IPS-20b (cell line): ENCODE data around the gene HIPK2.

Source experiments
- H3K27ac ChIP-seq: one replicate; pipeline ENCODE4 v1.5.1; 2013; ENCODE audit warnings: low read length
- H3K27me3 ChIP-seq: 2 replicates; pipeline ENCODE4 v1.6.1; 2013; ENCODE audit warnings: mild to moderate bottlenecking, low read length, inconsistent platforms; ENCODE audit not compliant: insufficient read depth
- H3K36me3 ChIP-seq: 2 replicates; pipeline ENCODE4 v1.6.1; 2013; ENCODE audit warnings: low read depth, mild to moderate bottlenecking, inconsistent platforms, low read length, moderate library complexity; ENCODE audit not compliant: insufficient read depth
- H3K4me1 ChIP-seq: 2 replicates; pipeline ENCODE4 v1.6.1; 2013; ENCODE audit warnings: mild to moderate bottlenecking, control low read depth, inconsistent platforms, low read length, moderate library complexity; ENCODE audit not compliant: insufficient read depth
- H3K4me3 ChIP-seq: 2 replicates; pipeline ENCODE4 v1.5.1; 2013; ENCODE audit warnings: mild to moderate bottlenecking, low read length, inconsistent platforms
- H3K9ac ChIP-seq: 2 replicates; pipeline ENCODE4 v1.6.1; 2013; ENCODE audit warnings: low read depth, mild to moderate bottlenecking, inconsistent platforms, low read length, moderate library complexity
- H3K9me3 ChIP-seq: 2 replicates; pipeline ENCODE4 v1.6.1; 2013; ENCODE audit warnings: mild to moderate bottlenecking, low read depth, low read length, inconsistent platforms; ENCODE audit not compliant: insufficient read depth

HIPK2 gene

GRCh38 chr7:139730746-139731612 is 46.8 kb downstream of the HIPK2 start:
- H3K9me3 ChIP-seq: no peaks in the 10 kb centered on the region
- H3K36me3 ChIP-seq: no peaks in the 10 kb centered on the region
- no peak overlapping the region for H3K9ac ChIP-seq
- no peak overlapping the region for H3K4me3 ChIP-seq
- no peak overlapping the region for H3K27ac ChIP-seq
- H3K4me1 ChIP-seq: peaks cover 4% of the 10 kb centered on the region
- no peaks in the 10 kb centered on the region for H3K27me3 ChIP-seq

DNA sequence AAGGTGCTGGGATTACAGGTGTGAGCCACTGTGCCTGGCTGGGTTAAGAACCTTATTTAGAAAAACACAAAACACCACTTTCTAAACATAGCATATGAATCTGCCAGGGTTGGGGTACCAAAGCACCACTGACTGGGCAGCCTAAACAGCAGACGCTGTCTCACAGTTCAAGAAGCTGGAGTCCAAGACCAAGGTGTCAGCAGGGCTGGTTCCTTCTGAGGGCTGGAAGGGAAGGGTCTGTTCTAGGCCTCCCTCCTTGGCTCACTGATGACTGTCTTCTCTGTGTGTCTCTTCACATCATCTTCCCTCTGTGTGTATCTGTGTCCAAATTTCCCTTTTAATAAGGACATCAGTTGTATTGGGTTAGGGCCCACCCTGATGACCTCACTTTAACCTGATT is 49.6 kb downstream of the HIPK2 start:
- no peak overlapping the region for H3K9ac ChIP-seq
- H3K27me3 ChIP-seq: no peaks in the 10 kb centered on the region
- no peak overlapping the region for H3K27ac ChIP-seq
- H3K4me1 ChIP-seq: peaks cover 9% of the 10 kb centered on the region
- H3K4me3 ChIP-seq: no peak overlapping the region
- H3K36me3 ChIP-seq: no peaks in the 10 kb centered on the region
- H3K9me3 ChIP-seq: no peaks in the 10 kb centered on the region

GRCh38 chr7:139727151-139727705 is 50.6 kb downstream of the HIPK2 start:
- no peak overlapping the region for H3K4me3 ChIP-seq
- H3K4me1 ChIP-seq: peaks cover 9% of the 10 kb centered on the region
- H3K36me3 ChIP-seq: no peaks in the 10 kb centered on the region
- no peaks in the 10 kb centered on the region for H3K9me3 ChIP-seq
- H3K9ac ChIP-seq: no peak overlapping the region
- no peak overlapping the region for H3K27ac ChIP-seq
- H3K27me3 ChIP-seq: no peaks in the 10 kb centered on the region

GRCh38 chr7:139726485-139726869 is 51.3 kb downstream of the HIPK2 start:
- Histone ChIP-seq H3K27me3 (no peaks in the 10 kb centered on the region), H3K27ac (no peak overlapping the region), H3K36me3 (no peaks in the 10 kb centered on the region), H3K9ac (no peak overlapping the region), H3K4me3 (no peak overlapping the region), H3K9me3 (no peaks in the 10 kb centered on the region), H3K4me1 (peaks cover 5% of the 10 kb centered on the region; the same call in 1 of the 2 replicates)

DNA sequence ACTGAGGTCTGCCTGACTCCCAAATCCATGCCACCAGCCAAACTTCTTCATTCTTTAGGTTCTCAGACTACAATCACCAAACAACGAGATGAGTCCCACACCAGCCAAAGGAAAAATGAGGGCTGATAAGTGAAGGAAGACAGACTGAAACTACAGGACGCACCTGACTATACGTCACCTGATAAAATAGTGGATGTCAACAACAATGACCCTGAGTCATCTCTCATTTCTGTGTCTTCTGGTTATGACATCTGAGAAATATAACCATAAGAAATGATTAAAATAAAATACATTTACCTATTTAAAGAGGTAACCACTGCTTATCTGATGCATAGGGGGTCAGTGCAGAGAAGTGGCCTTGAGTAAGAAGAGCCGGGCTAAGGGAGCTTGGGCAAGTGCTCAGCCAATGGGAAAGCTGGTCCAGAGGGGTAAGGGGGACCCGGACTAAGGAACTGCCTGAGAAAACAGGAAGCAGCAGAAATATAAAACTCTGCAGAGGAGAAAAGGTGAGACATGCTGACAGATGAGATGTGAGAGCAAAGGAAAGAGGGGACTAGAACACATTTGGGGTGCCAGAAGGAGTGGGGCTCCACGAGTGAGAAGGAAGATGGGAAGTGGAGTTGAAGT is 51.8 kb downstream of the HIPK2 start:
- Histone ChIP-seq H3K9ac (no peak overlapping the region), H3K27me3 (no peaks in the 10 kb centered on the region), H3K4me3 (no peak overlapping the region), H3K9me3 (no peaks in the 10 kb centered on the region), H3K4me1 (peaks cover 5% of the 10 kb centered on the region; the same call in 1 of the 2 replicates), H3K27ac (no peak overlapping the region), H3K36me3 (no peaks in the 10 kb centered on the region)

DNA sequence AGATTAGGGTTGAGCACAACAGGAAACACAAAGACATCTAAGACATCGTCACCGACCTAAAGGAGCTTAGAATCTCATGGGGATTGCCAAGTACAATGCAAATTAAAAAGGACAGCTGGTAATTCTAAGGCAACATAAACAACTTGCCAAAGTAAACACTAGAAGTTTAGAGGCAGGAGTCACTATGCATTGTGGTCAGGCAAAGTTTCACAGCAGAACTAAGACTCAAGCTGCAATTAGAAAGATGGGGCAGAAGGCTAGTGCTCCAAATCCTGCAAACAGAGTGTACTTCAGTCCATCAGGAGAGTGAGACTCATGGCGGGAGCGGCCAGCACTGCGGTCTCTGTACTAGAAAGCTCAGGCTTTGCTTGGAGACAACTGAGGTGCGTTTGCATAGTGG is 52.7 kb downstream of the HIPK2 start:
- H3K4me3 ChIP-seq: no peak overlapping the region
- H3K27ac ChIP-seq: no peak overlapping the region
- H3K36me3 ChIP-seq: no peaks in the 10 kb centered on the region
- H3K27me3 ChIP-seq: no peaks in the 10 kb centered on the region
- no peaks in the 10 kb centered on the region for H3K9me3 ChIP-seq
- peaks cover 5% of the 10 kb centered on the region; the same call in 1 of the 2 replicates for H3K4me1 ChIP-seq
- no peak overlapping the region for H3K9ac ChIP-seq

DNA sequence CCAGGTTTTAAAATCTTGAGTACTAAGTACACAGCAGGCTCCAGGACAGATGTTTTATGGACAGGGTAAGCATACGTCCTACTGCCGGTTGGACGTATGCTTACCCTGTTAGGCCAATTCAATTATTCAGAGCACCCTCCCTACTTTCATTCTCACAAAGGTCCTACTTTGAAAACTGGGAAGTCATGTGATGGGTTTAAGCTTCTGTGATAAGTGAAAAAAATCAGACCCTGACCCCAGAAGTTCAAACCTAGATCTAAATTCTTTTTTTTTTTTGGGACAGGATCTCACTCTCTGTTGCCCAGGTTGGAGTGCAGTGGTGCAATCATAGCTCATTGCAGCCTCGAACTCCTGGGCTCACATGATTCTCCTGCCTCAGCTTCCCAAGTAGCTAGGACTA is 55.2 kb downstream of the HIPK2 start:
- H3K9me3 ChIP-seq: no peaks in the 10 kb centered on the region
- H3K4me1 ChIP-seq: peaks cover 5% of the 10 kb centered on the region; the same call in 1 of the 2 replicates
- no peak overlapping the region for H3K27ac ChIP-seq
- no peaks in the 10 kb centered on the region for H3K36me3 ChIP-seq
- no peak overlapping the region for H3K4me3 ChIP-seq
- no peak overlapping the region for H3K9ac ChIP-seq
- no peaks in the 10 kb centered on the region for H3K27me3 ChIP-seq

GRCh38 chr7:139721821-139722220 is 56.0 kb downstream of the HIPK2 start:
- Histone ChIP-seq H3K9me3 (no peaks in the 10 kb centered on the region), H3K27ac (no peak overlapping the region), H3K9ac (no peak overlapping the region), H3K4me1 (peaks cover 5% of the 10 kb centered on the region; the same call in 1 of the 2 replicates), H3K4me3 (no peak overlapping the region), H3K36me3 (no peaks in the 10 kb centered on the region), H3K27me3 (no peaks in the 10 kb centered on the region)

- Histone ChIP-seq H3K27me3 (no peaks in the 10 kb centered on the region), H3K4me3 (no peak overlapping the region), H3K9me3 (no peaks in the 10 kb centered on the region), H3K9ac (no peak overlapping the region), H3K27ac (no peak overlapping the region), H3K4me1 (peaks cover 5% of the 10 kb centered on the region; the same call in 1 of the 2 replicates), H3K36me3 (peaks cover 3% of the 10 kb centered on the region; the same call in 1 of the 2 replicates)
Observed at GRCh38 chr7:139721417-139721816, 56.4 kb downstream of the HIPK2 start.

GRCh38 chr7:139720705-139721231 is 57.0 kb downstream of the HIPK2 start:
- no peak overlapping the region for H3K27ac ChIP-seq
- no peak overlapping the region for H3K4me3 ChIP-seq
- H3K27me3 ChIP-seq: no peaks in the 10 kb centered on the region
- H3K4me1 ChIP-seq: peaks cover 5% of the 10 kb centered on the region; the same call in 1 of the 2 replicates
- no peak overlapping the region for H3K9ac ChIP-seq
- no peaks in the 10 kb centered on the region for H3K9me3 ChIP-seq
- peaks cover 9% of the 10 kb centered on the region for H3K36me3 ChIP-seq

GRCh38 chr7:139720186-139720585 is 57.6 kb downstream of the HIPK2 start:
- no peak overlapping the region for H3K27ac ChIP-seq
- no peaks in the 10 kb centered on the region for H3K9me3 ChIP-seq
- H3K36me3 ChIP-seq: peaks cover 14% of the 10 kb centered on the region
- H3K9ac ChIP-seq: no peak overlapping the region
- H3K4me1 ChIP-seq: peaks cover 2% of the 10 kb centered on the region; the same call in 1 of the 2 replicates
- no peaks in the 10 kb centered on the region for H3K27me3 ChIP-seq
- no peak overlapping the region for H3K4me3 ChIP-seq
